Measurements from ENCODE around the gene ADD3. TPM values are rescaled to one million over a fixed set of nuclear protein-coding genes. Genes with fewer than 3 reads are reported as not detected.

ADD3 gene
- total and polyA plus RNA-seq, 2 donors from 2014 or later, result 56.9 to 79.2 TPM

DNA sequence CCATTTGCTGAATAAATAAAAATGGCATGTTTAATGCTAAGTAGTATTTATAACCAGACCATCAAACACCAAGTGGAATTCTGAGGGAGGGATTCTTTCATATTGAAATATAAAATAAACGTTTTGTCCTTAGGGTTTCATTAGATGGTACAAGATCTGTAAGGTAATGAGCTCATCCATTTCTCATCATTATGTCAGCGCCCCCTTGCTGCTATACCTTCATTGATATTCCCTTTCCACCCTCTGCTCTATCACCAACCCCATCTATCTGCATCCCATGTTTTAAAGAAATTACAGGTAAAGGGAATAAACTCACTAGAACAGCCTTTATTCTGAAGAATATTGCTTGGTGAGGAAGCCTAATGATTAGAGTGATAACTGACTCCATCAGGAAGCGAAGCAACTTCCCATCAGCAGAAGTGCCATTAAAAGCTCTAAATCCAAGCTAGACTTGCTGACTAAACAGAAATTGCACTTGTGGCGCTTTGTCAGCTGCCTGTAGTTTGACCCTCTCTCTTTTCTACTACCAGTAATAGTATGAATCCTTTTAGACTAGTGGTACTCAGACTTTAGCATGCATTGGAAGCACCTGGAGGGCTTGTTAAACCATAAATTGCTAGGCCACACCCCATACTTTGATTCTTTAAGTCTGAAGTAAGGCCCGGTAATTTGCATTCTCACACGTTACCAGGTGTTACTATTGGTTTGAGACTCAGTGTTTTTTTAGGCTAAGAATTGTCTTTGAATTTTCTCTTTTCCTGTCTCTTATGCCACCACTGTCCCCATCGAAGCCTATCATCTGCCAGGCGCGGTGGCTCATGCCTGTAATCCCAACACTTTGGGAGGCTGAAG, 27.5 kb downstream of the ADD3 start:
- H3K9ac ChIP-seq (ENCODE audit: low read length in 3 of 3), result no peak overlapping the region
- no peak for DNase-seq
- no peaks in the 10 kb centered on the region for H3K27me3 ChIP-seq (ENCODE audit: control insufficient read depth, insufficient read depth, low read length)
- H3K4me1 ChIP-seq (ENCODE audit: control insufficient read depth in 2 of 3, insufficient read depth in 2 of 3, low read depth in 1 of 3, low read length in 3 of 3), result peaks cover 0 to 34% (median 11%) of the 10 kb centered on the region in 3 donors
- no peaks in the 10 kb centered on the region for H3K9me3 ChIP-seq (ENCODE audit: control insufficient read depth in 2 of 3, insufficient read depth in 1 of 3, low read length in 3 of 3)
- H3K27ac ChIP-seq (ENCODE audit: low read depth in 2 of 2, low read length in 2 of 2), result no peak overlapping the region
- no peaks in the 10 kb centered on the region for H3K36me3 ChIP-seq (ENCODE audit: control insufficient read depth in 2 of 3, insufficient read depth in 3 of 3, low read length in 3 of 3)
- no peak for FAIRE-seq
- TF ChIP-seq, protein P1, sequence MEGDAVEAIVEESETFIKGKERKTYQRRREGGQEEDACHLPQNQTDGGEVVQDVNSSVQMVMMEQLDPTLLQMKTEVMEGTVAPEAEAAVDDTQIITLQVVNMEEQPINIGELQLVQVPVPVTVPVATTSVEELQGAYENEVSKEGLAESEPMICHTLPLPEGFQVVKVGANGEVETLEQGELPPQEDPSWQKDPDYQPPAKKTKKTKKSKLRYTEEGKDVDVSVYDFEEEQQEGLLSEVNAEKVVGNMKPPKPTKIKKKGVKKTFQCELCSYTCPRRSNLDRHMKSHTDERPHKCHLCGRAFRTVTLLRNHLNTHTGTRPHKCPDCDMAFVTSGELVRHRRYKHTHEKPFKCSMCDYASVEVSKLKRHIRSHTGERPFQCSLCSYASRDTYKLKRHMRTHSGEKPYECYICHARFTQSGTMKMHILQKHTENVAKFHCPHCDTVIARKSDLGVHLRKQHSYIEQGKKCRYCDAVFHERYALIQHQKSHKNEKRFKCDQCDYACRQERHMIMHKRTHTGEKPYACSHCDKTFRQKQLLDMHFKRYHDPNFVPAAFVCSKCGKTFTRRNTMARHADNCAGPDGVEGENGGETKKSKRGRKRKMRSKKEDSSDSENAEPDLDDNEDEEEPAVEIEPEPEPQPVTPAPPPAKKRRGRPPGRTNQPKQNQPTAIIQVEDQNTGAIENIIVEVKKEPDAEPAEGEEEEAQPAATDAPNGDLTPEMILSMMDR (IDR thresholded peaks at IDR 0.05; ENCODE audit: borderline replicate concordance, extremely low read depth, insufficient read depth), result no peak
- no peak overlapping the region for H3K4me3 ChIP-seq (ENCODE audit: low read length in 3 of 3)
- intact Hi-C loops (cut with DNase I), result no loop called here

DNA sequence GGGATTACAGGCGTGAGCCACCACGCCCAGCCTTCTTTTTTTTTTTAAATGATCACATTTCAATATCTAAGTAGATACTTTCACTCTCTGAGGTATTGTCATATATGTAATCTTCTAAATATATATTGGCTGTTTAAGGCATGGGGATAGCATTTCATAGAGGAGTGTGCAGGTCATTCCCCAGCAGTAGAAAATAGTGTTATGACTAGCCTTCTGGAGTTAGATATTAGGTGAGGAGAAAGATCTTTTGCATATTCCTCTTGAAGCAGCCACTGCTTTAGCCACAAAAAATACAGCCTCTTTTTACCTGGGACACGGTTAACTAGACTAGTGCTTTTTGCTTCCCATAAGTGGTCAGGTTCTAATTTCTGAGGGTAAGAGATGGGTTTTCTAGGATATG, 28.9 kb downstream of the ADD3 start:
- Histone ChIP-seq H3K27ac (ENCODE audit: low read depth in 2 of 2, low read length in 2 of 2) (no peak overlapping the region), H3K36me3 (ENCODE audit: control insufficient read depth in 2 of 3, insufficient read depth in 3 of 3, low read length in 3 of 3) (no peaks in the 10 kb centered on the region), H3K27me3 (ENCODE audit: control insufficient read depth, insufficient read depth, low read length) (no peaks in the 10 kb centered on the region), H3K4me1 (ENCODE audit: control insufficient read depth in 2 of 3, insufficient read depth in 2 of 3, low read depth in 1 of 3, low read length in 3 of 3) (peaks cover 0 to 45% (median 11%) of the 10 kb centered on the region in 3 donors), H3K4me3 (ENCODE audit: low read length in 3 of 3) (no peak overlapping the region), H3K9ac (ENCODE audit: low read length in 3 of 3) (no peak overlapping the region), H3K9me3 (ENCODE audit: control insufficient read depth in 2 of 3, insufficient read depth in 1 of 3, low read length in 3 of 3) (no peaks in the 10 kb centered on the region)
- no peak for DNase-seq
- no peak for FAIRE-seq
- TF ChIP-seq, protein P1 (IDR thresholded peaks at IDR 0.05; ENCODE audit: borderline replicate concordance, extremely low read depth, insufficient read depth), result no peak
- intact Hi-C loops (cut with DNase I), result no loop called here

DNA sequence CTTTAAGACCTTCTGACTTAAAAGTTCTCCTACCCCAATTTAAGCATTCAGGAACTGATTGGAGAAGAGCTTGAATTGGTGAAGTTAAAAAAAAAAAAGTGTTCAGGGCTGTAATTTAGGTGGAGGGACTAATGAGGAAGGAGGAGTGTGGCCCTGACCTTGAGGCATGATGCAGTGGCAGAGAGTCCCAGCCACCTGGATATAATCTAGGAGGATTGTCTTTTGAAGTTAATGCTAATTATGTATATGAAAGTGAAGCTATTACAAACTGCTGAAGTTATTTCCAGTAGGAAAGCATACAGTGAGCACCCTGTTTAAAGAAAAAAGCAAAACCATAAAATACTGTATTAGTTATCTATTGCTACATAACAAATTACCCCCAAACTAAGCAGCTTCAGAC, 31.5 kb downstream of the ADD3 start:
- Histone ChIP-seq H3K9me3 (ENCODE audit: control insufficient read depth in 2 of 3, insufficient read depth in 1 of 3, low read length in 3 of 3) (no peaks in the 10 kb centered on the region), H3K27me3 (ENCODE audit: control insufficient read depth, insufficient read depth, low read length) (no peaks in the 10 kb centered on the region), H3K36me3 (ENCODE audit: control insufficient read depth in 2 of 3, insufficient read depth in 3 of 3, low read length in 3 of 3) (no peaks in the 10 kb centered on the region), H3K4me1 (ENCODE audit: control insufficient read depth in 2 of 3, insufficient read depth in 2 of 3, low read depth in 1 of 3, low read length in 3 of 3) (peaks cover 0 to 34% (median 2%) of the 10 kb centered on the region in 3 donors), H3K27ac (ENCODE audit: low read depth in 2 of 2, low read length in 2 of 2) (no peak overlapping the region), H3K4me3 (ENCODE audit: low read length in 3 of 3) (no peak overlapping the region), H3K9ac (ENCODE audit: low read length in 3 of 3) (no peak overlapping the region)
- DNase-seq, result no peak
- intact Hi-C loops (cut with DNase I), result no loop called here
- FAIRE-seq, result no peak
- TF ChIP-seq, protein P1 (IDR thresholded peaks at IDR 0.05; ENCODE audit: borderline replicate concordance, extremely low read depth, insufficient read depth), result no peak
